GM23338 (cell line): ENCODE results near the gene CD58. TPM values are rescaled to one million over a fixed set of nuclear protein-coding genes. Genes with fewer than 3 reads are reported as not detected.

Source experiments
- ATAC-seq: fragments of 200-7000 bp; cut with Tn5 transposase; 3 replicates; pipeline ENCODE4 v1.9.1; 2020
- DNase-seq: peaks from one replicate; pipeline ENCODE4 v3.0.0-alpha.2; 2015; ENCODE audit warnings: low spot score
- H2AFZ ChIP-seq: fragments of 200-600 bp; sonication (generic); 2 replicates; pipeline ENCODE4 v1.8.0; 2016; ENCODE audit warnings: antibody characterized with exemption, mild to moderate bottlenecking, moderate library complexity
- H3F3A ChIP-seq: fragments of 200-600 bp; sonication (generic); replicated peaks from 2 replicates; pipeline ENCODE4 v1.8.0; 2017; ENCODE audit warnings: antibody characterized with exemption, mixed run types, low read depth
- H3K27ac ChIP-seq: fragments of 200-600 bp; sonication (generic); 2 replicates; pipeline ENCODE4 v1.6.1; 2016; ENCODE audit warnings: low read depth
- H3K27me3 ChIP-seq: fragments of 200-600 bp; sonication (generic); 2 replicates; pipeline ENCODE4 v1.8.0; 2016; ENCODE audit warnings: mild to moderate bottlenecking, mixed run types, moderate library complexity; ENCODE audit not compliant: insufficient read depth
- H3K36me3 ChIP-seq: fragments of 200-600 bp; sonication (generic); 2 replicates; pipeline ENCODE4 v1.8.0; 2016; ENCODE audit warnings: mild to moderate bottlenecking; ENCODE audit not compliant: insufficient read depth
- H3K4me1 ChIP-seq: fragments of 200-600 bp; sonication (generic); 2 replicates; pipeline ENCODE4 v1.8.0; 2016; ENCODE audit warnings: mild to moderate bottlenecking, moderate library complexity; ENCODE audit not compliant: insufficient read depth
- H3K4me2 ChIP-seq: fragments of 200-600 bp; sonication (generic); 2 replicates; pipeline ENCODE4 v1.7.1; 2017; ENCODE audit warnings: mixed run types
- H3K4me3 ChIP-seq: fragments of 200-600 bp; sonication (generic); 2 replicates; pipeline ENCODE4 v1.6.1; 2016; ENCODE audit warnings: mixed run types
- H3K79me2 ChIP-seq: fragments of 200-600 bp; sonication (generic); replicated peaks from 2 replicates; pipeline ENCODE4 v1.8.0; 2017; ENCODE audit warnings: mild to moderate bottlenecking; ENCODE audit not compliant: insufficient read depth
- H3K9me2 ChIP-seq: fragments of 200-600 bp; sonication (generic); 2 replicates; pipeline ENCODE4 v1.8.0; 2017; ENCODE audit not compliant: insufficient read depth
- H4K20me1 ChIP-seq: fragments of 200-600 bp; sonication (generic); replicated peaks from 2 replicates; pipeline ENCODE4 v1.8.0; 2017; ENCODE audit warnings: mild to moderate bottlenecking; ENCODE audit not compliant: insufficient read depth
- H3K27ac Mint-ChIP-seq: 2 replicates; pipeline ENCODE4 v1.8.0; 2020; ENCODE audit warnings: inconsistent platforms, mild to moderate bottlenecking, moderate library complexity, mixed read lengths
- H3K27me3 Mint-ChIP-seq: 3 replicates; pipeline ENCODE4 v1.8.0; 2022; ENCODE audit warnings: low read depth, mild to moderate bottlenecking, moderate library complexity, mixed read lengths, inconsistent platforms; ENCODE audit not compliant: insufficient read depth, poor library complexity
- H3K36me3 Mint-ChIP-seq: 3 replicates; pipeline ENCODE4 v1.8.0; 2021; ENCODE audit warnings: low read depth, mild to moderate bottlenecking, inconsistent platforms, moderate library complexity, mixed read lengths
- H3K4me1 Mint-ChIP-seq: 3 replicates; pipeline ENCODE4 v1.8.0; 2020; ENCODE audit warnings: mild to moderate bottlenecking, inconsistent platforms, mixed read lengths
- H3K4me3 Mint-ChIP-seq: 3 replicates; pipeline ENCODE4 v1.8.0; 2021; ENCODE audit warnings: moderate library complexity, mild to moderate bottlenecking, inconsistent platforms, mixed read lengths
- H3K9me3 Mint-ChIP-seq: 3 replicates; pipeline ENCODE4 v1.8.0; 2020; ENCODE audit warnings: moderate library complexity, mild to moderate bottlenecking, inconsistent platforms, mixed read lengths
- CREB1 ChIP-seq: fragments of 250-450 bp; sonication (Bioruptor Pico); IDR thresholded peaks from 2 replicates; pipeline ENCODE4 v1.5.0; 2020; ENCODE audit warnings: low read depth, mild to moderate bottlenecking, moderate library complexity
- POLR2AphosphoS5 ChIP-seq: IDR thresholded peaks from 2 replicates; pipeline ENCODE4 v1.6.1; 2016; ENCODE audit warnings: antibody characterized with exemption, low read depth
- STAT1 ChIP-seq: IDR thresholded peaks from one replicate; pipeline ENCODE4 v1.6.1; 2016; ENCODE audit warnings: antibody characterized with exemption; ENCODE audit not compliant: unreplicated experiment
- polyA plus RNA-seq: library from polyadenylated mRNA; unstranded; fragments of >200 nt; fragmentation: Nextera tagmentation; extraction: Ambion mirVana; gene quantifications from 2 replicates; pipeline ENCODE4 v1.2.1, GENCODE V29; 2016
- total RNA-seq: library from RNA; depleted of rRNA; stranded (reverse); fragments of >200 nt; shearing (Covaris generic); gene quantifications from 2 replicates; pipeline ENCODE4 v1.2.3, GENCODE V29; 2014
- TF ChIP-seq, protein P1 (sequence below): IDR thresholded peaks from one replicate; pipeline ENCODE4 v1.6.1; 2018; ENCODE audit warnings: antibody characterized with exemption; ENCODE audit not compliant: unreplicated experiment
- TF ChIP-seq, protein P2 (sequence below): fragments of 250-450 bp; sonication (Bioruptor Pico); IDR thresholded peaks from 2 replicates; pipeline ENCODE4 v1.5.0; 2020; ENCODE audit warnings: mild to moderate bottlenecking, moderate library complexity

CD58 gene
- total and polyA plus RNA-seq, 2 experiments from 2014 or later: 9.2 to 12.5 TPM

DNA sequence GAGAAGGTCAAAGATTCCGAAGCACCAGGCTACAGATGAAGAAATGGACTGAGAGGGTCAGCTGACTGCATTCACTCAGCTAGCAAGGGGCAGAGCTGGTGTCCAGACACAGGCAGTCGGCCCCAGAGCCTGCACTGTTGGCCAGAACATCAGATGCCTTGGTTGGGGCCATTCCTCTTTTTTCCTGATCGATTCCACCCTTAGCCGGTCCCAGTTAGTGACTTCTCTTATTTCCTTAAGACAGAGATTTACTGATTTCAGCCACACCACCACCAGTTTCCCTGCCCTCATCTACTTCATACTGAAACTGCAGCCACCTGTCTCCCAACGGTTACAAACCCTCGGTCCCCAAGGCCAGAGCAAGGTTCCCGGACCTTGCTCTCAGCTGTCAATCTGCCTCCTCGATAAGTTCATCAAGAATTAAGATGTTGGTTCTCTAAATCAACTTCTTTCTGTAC is 11.5 kb downstream of the CD58 start (continued):
- TF ChIP-seq, protein P1, sequence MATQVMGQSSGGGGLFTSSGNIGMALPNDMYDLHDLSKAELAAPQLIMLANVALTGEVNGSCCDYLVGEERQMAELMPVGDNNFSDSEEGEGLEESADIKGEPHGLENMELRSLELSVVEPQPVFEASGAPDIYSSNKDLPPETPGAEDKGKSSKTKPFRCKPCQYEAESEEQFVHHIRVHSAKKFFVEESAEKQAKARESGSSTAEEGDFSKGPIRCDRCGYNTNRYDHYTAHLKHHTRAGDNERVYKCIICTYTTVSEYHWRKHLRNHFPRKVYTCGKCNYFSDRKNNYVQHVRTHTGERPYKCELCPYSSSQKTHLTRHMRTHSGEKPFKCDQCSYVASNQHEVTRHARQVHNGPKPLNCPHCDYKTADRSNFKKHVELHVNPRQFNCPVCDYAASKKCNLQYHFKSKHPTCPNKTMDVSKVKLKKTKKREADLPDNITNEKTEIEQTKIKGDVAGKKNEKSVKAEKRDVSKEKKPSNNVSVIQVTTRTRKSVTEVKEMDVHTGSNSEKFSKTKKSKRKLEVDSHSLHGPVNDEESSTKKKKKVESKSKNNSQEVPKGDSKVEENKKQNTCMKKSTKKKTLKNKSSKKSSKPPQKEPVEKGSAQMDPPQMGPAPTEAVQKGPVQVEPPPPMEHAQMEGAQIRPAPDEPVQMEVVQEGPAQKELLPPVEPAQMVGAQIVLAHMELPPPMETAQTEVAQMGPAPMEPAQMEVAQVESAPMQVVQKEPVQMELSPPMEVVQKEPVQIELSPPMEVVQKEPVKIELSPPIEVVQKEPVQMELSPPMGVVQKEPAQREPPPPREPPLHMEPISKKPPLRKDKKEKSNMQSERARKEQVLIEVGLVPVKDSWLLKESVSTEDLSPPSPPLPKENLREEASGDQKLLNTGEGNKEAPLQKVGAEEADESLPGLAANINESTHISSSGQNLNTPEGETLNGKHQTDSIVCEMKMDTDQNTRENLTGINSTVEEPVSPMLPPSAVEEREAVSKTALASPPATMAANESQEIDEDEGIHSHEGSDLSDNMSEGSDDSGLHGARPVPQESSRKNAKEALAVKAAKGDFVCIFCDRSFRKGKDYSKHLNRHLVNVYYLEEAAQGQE: no peak
- TF ChIP-seq STAT1 (no peak), POLR2AphosphoS5 (no peak)

DNA sequence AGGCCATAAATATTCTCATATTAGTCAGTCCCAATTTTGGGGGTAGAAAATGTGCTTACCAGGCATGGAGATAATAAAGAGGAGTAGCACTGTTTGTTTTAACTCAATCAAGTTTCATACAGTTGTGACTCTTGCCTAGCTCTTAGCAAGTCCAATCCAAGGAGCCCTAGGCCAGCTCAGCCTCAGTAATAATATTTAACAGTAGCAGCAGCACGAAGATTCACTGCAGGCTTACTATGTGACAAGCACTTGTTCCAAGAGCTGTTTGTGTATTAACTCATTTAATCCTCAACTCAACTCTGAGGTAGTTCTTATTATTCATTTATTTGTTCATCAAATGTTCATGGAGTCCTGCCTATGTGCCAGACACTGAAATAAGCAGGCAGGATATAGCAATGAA is 12.3 kb downstream of the CD58 start:
- Histone ChIP-seq H3K4me3 (no peak overlapping the region), H2AFZ (no peak overlapping the region), H3K36me3 (no peaks in the 10 kb centered on the region), H4K20me1 (no peaks in the 10 kb centered on the region), H3K4me2 (no peak overlapping the region), H3K4me1 (no peaks in the 10 kb centered on the region), H3F3A (no peaks in the 10 kb centered on the region), H3K9me2 (no peaks in the 10 kb centered on the region), H3K27me3 (no peaks in the 10 kb centered on the region), H3K79me2 (no peaks in the 10 kb centered on the region; the same call in 1 of the 2 replicates), H3K27ac (no peak overlapping the region)
- ATAC-seq: no peak
- no peaks in the 10 kb centered on the region for H3K27me3 Mint-ChIP-seq
- peaks cover 3% of the 10 kb centered on the region for H3K4me1 Mint-ChIP-seq
- no peak for TF ChIP-seq CREB1
- TF ChIP-seq POLR2AphosphoS5: no peak
- TF ChIP-seq, protein P2, sequence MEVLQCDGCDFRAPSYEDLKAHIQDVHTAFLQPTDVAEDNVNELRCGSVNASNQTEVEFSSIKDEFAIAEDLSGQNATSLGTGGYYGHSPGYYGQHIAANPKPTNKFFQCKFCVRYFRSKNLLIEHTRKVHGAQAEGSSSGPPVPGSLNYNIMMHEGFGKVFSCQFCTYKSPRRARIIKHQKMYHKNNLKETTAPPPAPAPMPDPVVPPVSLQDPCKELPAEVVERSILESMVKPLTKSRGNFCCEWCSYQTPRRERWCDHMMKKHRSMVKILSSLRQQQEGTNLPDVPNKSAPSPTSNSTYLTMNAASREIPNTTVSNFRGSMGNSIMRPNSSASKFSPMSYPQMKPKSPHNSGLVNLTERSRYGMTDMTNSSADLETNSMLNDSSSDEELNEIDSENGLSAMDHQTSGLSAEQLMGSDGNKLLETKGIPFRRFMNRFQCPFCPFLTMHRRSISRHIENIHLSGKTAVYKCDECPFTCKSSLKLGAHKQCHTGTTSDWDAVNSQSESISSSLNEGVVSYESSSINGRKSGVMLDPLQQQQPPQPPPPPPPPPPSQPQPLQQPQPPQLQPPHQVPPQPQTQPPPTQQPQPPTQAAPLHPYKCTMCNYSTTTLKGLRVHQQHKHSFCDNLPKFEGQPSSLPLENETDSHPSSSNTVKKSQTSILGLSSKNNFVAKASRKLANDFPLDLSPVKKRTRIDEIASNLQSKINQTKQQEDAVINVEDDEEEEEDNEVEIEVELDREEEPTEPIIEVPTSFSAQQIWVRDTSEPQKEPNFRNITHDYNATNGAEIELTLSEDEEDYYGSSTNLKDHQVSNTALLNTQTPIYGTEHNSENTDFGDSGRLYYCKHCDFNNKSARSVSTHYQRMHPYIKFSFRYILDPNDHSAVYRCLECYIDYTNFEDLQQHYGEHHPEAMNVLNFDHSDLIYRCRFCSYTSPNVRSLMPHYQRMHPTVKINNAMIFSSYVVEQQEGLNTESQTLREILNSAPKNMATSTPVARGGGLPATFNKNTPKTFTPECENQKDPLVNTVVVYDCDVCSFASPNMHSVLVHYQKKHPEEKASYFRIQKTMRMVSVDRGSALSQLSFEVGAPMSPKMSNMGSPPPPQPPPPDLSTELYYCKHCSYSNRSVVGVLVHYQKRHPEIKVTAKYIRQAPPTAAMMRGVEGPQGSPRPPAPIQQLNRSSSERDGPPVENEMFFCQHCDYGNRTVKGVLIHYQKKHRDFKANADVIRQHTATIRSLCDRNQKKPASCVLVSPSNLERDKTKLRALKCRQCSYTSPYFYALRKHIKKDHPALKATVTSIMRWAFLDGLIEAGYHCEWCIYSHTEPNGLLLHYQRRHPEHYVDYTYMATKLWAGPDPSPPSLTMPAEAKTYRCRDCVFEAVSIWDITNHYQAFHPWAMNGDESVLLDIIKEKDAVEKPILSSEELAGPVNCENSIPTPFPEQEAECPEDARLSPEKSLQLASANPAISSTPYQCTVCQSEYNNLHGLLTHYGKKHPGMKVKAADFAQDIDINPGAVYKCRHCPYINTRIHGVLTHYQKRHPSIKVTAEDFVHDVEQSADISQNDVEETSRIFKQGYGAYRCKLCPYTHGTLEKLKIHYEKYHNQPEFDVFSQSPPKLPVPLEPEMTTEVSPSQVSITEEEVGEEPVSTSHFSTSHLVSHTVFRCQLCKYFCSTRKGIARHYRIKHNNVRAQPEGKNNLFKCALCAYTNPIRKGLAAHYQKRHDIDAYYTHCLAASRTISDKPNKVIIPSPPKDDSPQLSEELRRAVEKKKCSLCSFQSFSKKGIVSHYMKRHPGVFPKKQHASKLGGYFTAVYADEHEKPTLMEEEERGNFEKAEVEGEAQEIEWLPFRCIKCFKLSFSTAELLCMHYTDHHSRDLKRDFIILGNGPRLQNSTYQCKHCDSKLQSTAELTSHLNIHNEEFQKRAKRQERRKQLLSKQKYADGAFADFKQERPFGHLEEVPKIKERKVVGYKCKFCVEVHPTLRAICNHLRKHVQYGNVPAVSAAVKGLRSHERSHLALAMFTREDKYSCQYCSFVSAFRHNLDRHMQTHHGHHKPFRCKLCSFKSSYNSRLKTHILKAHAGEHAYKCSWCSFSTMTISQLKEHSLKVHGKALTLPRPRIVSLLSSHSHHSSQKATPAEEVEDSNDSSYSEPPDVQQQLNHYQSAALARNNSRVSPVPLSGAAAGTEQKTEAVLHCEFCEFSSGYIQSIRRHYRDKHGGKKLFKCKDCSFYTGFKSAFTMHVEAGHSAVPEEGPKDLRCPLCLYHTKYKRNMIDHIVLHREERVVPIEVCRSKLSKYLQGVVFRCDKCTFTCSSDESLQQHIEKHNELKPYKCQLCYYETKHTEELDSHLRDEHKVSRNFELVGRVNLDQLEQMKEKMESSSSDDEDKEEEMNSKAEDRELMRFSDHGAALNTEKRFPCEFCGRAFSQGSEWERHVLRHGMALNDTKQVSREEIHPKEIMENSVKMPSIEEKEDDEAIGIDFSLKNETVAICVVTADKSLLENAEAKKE (CRISPR knock-in tag): no peak
- H3K27ac Mint-ChIP-seq: no peak overlapping the region
- peaks cover 14% of the 10 kb centered on the region for H3K36me3 Mint-ChIP-seq
- peaks cover 13% of the 10 kb centered on the region for H3K9me3 Mint-ChIP-seq
- no peak overlapping the region for H3K4me3 Mint-ChIP-seq
- no peak for DNase-seq
